HCT116 (cell line): ENCODE measurements around the gene ABCC2. TPM values are rescaled to one million over a fixed set of nuclear protein-coding genes. Genes with fewer than 3 reads are reported as not detected.
"Not testable (repeated sequence)": the region's sequence is repeated elsewhere in the genome, so short reads cannot be mapped to it uniquely, and the experiment has no call there.

Experiments
- ATAC-seq: fragments of 200-7000 bp; cut with Tn5 transposase; 2 replicates; pipeline ENCODE4 v1.9.1; 2020; ENCODE audit warnings: mild to moderate bottlenecking, moderate library complexity
- BruUV-seq: library from RNA; stranded (reverse); fragments of 400-500 nt; replicated peaks from 2 replicates; lab custom pipeline; 2021; lab: Mats Ljungman, UMichigan
- CTCF ChIA-PET: fragments of 300-600 bp; sonication (Branson Sonifier 250); formaldehyde crosslinking; loops from one replicate; lab custom pipeline; 2021; ENCODE audit warnings: antibody characterized with exemption; lab: Charles Lee
- POLR2A ChIA-PET: fragments of 300-600, 350-600 bp; sonication (Branson Sonifier 250); formaldehyde crosslinking; loops from one replicate; lab custom pipeline; 2021; ENCODE audit warnings: antibody characterized with exemption; lab: Charles Lee
- RAD21 ChIA-PET, 2 experiments: fragments of 300-600 bp; sonication (Branson Sonifier 250); formaldehyde crosslinking; loops; one replicate each; lab custom pipeline; 2023; ENCODE audit warnings: low total read pairs in 2 of 2; ENCODE audit not compliant: uncharacterized antibody in 2 of 2, unreplicated experiment in 2 of 2, low non-redundant PET in 1 of 2; lab: Charles Lee
- DNase-seq: peaks from one replicate; pipeline ENCODE4 v3.0.0-alpha.2; 2010; ENCODE audit warnings: low read depth, low spot score
- H2AFZ ChIP-seq: fragments of 200-600 bp; shearing (Covaris generic), sonication (generic); 2 replicates; pipeline ENCODE4 v1.6.1; 2017; ENCODE audit warnings: low read depth, mixed run types, mixed read lengths, antibody characterized with exemption, low read length; ENCODE audit not compliant: poor library complexity, severe bottlenecking
- H3K27ac ChIP-seq: 2 replicates; pipeline ENCODE4 v1.5.1; 2012; ENCODE audit warnings: low read depth, low read length
- H3K27me3 ChIP-seq: fragments of 200-600 bp; sonication (generic); 2 replicates; pipeline ENCODE4 v1.6.1; 2016; ENCODE audit warnings: mixed run types, low read length, mixed read lengths; ENCODE audit not compliant: insufficient read depth
- H3K36me3 ChIP-seq, 2 experiments: fragments of 200-500 bp in 1 of 2; fragments of 200-600 bp in 1 of 2; sonication (Bioruptor generic) in 1 of 2; sonication (generic) in 1 of 2; 2 replicates each; pipeline versions ENCODE4 v1.5.1 to v1.6.1; 2014 to 2016; ENCODE audit warnings: low read length in 2 of 2, inconsistent platforms in 1 of 2, mixed read lengths in 1 of 2, mixed run types in 1 of 2; ENCODE audit not compliant: insufficient read depth in 2 of 2, control insufficient read depth in 1 of 2
- H3K4me1 ChIP-seq, 2 experiments: fragments of 200-600 bp in 1 of 2; sonication (generic) in 1 of 2; 2 replicates each; pipeline versions ENCODE4 v1.5.1 to v1.6.1; 2012 to 2017; ENCODE audit warnings: low read length in 2 of 2, inconsistent platforms in 1 of 2, mild to moderate bottlenecking in 1 of 2, mixed read lengths in 1 of 2, mixed run types in 1 of 2, moderate library complexity in 1 of 2; ENCODE audit not compliant: insufficient read depth in 2 of 2, control insufficient read depth in 1 of 2
- H3K4me2 ChIP-seq: fragments of 200-600 bp; sonication (generic); 2 replicates; pipeline ENCODE4 v1.6.1; 2017; ENCODE audit warnings: mixed run types, low read length, mixed read lengths
- H3K4me3 ChIP-seq, 2 experiments: fragments of 200-600 bp in 1 of 2; sonication (generic) in 1 of 2; replicated peaks in 1 of 2; 2 replicates each; pipeline ENCODE4 v1.5.1; 2011 to 2016; ENCODE audit warnings: low read length in 2 of 2, control low read depth in 1 of 2, low read depth in 1 of 2, mild to moderate bottlenecking in 1 of 2, mixed read lengths in 1 of 2, mixed run types in 1 of 2
- H3K79me2 ChIP-seq: fragments of 200-600 bp; sonication (generic); 2 replicates; pipeline ENCODE4 v1.6.1; 2017; ENCODE audit warnings: mild to moderate bottlenecking, mixed run types, low read length, moderate library complexity, mixed read lengths; ENCODE audit not compliant: insufficient read depth
- H3K9ac ChIP-seq: fragments of 200-600 bp; sonication (generic); 2 replicates; pipeline ENCODE4 v1.6.1; 2016; ENCODE audit warnings: low read length, mixed read lengths
- H3K9me2 ChIP-seq: fragments of 200-600 bp; sonication (generic), shearing (Covaris generic); 2 replicates; pipeline ENCODE4 v1.6.1; 2017; ENCODE audit warnings: mixed run types, mild to moderate bottlenecking, moderate library complexity; ENCODE audit not compliant: insufficient read depth
- H3K9me3 ChIP-seq, 2 experiments: fragments of 200-500 bp in 1 of 2; fragments of 200-600 bp in 1 of 2; sonication (Bioruptor generic) in 1 of 2; sonication (generic) in 1 of 2; 2 replicates each; pipeline ENCODE4 v1.6.1; 2014 to 2017; ENCODE audit warnings: low read length in 2 of 2, mixed read lengths in 2 of 2, inconsistent platforms in 1 of 2, low read depth in 1 of 2, mild to moderate bottlenecking in 1 of 2, mixed run types in 1 of 2, moderate library complexity in 1 of 2; ENCODE audit not compliant: control insufficient read depth in 1 of 2, insufficient read depth in 1 of 2
- H4K20me1 ChIP-seq: fragments of 200-600 bp; sonication (generic), shearing (Covaris generic); 2 replicates; pipeline ENCODE4 v1.6.1; 2017; ENCODE audit warnings: mixed run types, mild to moderate bottlenecking, moderate library complexity; ENCODE audit not compliant: insufficient read depth
- CTCF ChIP-seq, 3 experiments: fragments of 200-600 bp in 1 of 3; sonication (generic) in 1 of 3; IDR thresholded peaks in 2 of 3; conservative IDR thresholded peaks in 1 of 3; 2 replicates each; pipeline ENCODE4 v1.5.1; 2012 to 2017; ENCODE audit warnings: low read depth in 2 of 3, low read length in 2 of 3, antibody characterized with exemption in 1 of 3, borderline replicate concordance in 1 of 3, control low read depth in 1 of 3, mild to moderate bottlenecking in 1 of 3, mixed read lengths in 1 of 3, mixed run types in 1 of 3, moderate library complexity in 1 of 3; ENCODE audit not compliant: insufficient read depth in 1 of 3
- EGR1 ChIP-seq: IDR thresholded peaks from 2 replicates; pipeline ENCODE4 v1.6.1; 2012; ENCODE audit warnings: low read depth
- ELF1 ChIP-seq: IDR thresholded peaks from 2 replicates; pipeline ENCODE4 v1.6.1; 2012; ENCODE audit warnings: low read depth, borderline replicate concordance
- EZH2 ChIP-seq: fragments of 200-600 bp; sonication (generic); IDR thresholded peaks from 2 replicates; pipeline ENCODE4 v1.6.1; 2017; ENCODE audit warnings: antibody characterized with exemption, mixed run types
- MAX ChIP-seq: IDR thresholded peaks from 2 replicates; pipeline ENCODE4 v1.6.1; 2012
- POLR2A ChIP-seq: IDR thresholded peaks from 2 replicates; pipeline ENCODE4 v1.7.0; 2011; ENCODE audit warnings: borderline replicate concordance; ENCODE audit not compliant: insufficient read depth, insufficient read length; ENCODE audit errors: extremely low read depth
- SIN3A ChIP-seq: IDR thresholded peaks from 2 replicates; pipeline ENCODE4 v1.6.1; 2012; ENCODE audit warnings: low read depth
- SP1 ChIP-seq: IDR thresholded peaks from 2 replicates; pipeline ENCODE4 v1.6.1; 2012; ENCODE audit warnings: low read depth
- SRF ChIP-seq: IDR thresholded peaks from 2 replicates; pipeline ENCODE4 v1.6.1; 2012; ENCODE audit warnings: low read depth
- intact Hi-C: fragments of 100-400 bp; cut with micrococcal nuclease; formaldehyde crosslinking; loops from 2 replicates; pipeline ENCODE4 v1.10.0; 2022
- total RNA-seq: library from RNA; stranded (reverse); gene quantifications from one replicate; pipeline ENCODE4 v1.2.1, GENCODE V29; 2021; ENCODE audit not compliant: unreplicated experiment

The ABCC2 gene
- total RNA-seq, 1 experiment from 2014 or later: 88.2 TPM

- no peak overlapping the region for H2AFZ ChIP-seq
- no peak for ATAC-seq
- BruUV-seq: TSS peak; percentile 12
- ChIA-PET CTCF (interaction anchor here (1.0 kb wide), 1 partner anchor 9 kb away, joined by 3 read pairs; no protein-coding TSS in a partner anchor), RAD21 (no interaction called here), POLR2A (no interaction called here)
- no peaks in the 10 kb centered on the region for H3K9me2 ChIP-seq
- H4K20me1 ChIP-seq: no peaks in the 10 kb centered on the region
- H3K4me3 ChIP-seq: no peak overlapping the region
- TF ChIP-seq POLR2A (no peak), SIN3A (no peak), MAX (no peak), SRF (no peak), ELF1 (no peak), CTCF (IDR thresholded peaks at IDR 0.05 in 2 of 3, conservative IDR thresholded peaks at IDR 0.05 in 1 of 3; ENCODE audit: borderline replicate concordance in 1 of 3, insufficient read depth in 1 of 3, low read depth in 2 of 3, low read length in 2 of 3) (no peak), SP1 (no peak), EGR1 (no peak), EZH2 (no peak)
- no peak overlapping the region for H3K27ac ChIP-seq
- H3K9me3 ChIP-seq: no peaks in the 10 kb centered on the region
- intact Hi-C loops: no loop called here
- no peak for DNase-seq
- H3K9ac ChIP-seq: no peak overlapping the region
- H3K36me3 ChIP-seq: peaks cover 13 to 55% of the 10 kb centered on the region in 2 experiments; a peak in 3 of 4 replicates
- H3K27me3 ChIP-seq: no peaks in the 10 kb centered on the region
- H3K4me2 ChIP-seq: no peak overlapping the region
- H3K4me1 ChIP-seq: peaks cover 0 to 9% of the 10 kb centered on the region in 2 experiments; a peak in 2 of 4 replicates
- no peaks in the 10 kb centered on the region for H3K79me2 ChIP-seq
Observed at GRCh38 chr10:99836711-99837110, 54.3 kb downstream of the ABCC2 start.

GRCh38 chr10:99840859-99841258 lies 58.4 kb downstream of the ABCC2 start:
- BruUV-seq, POLR2A ChIA-PET, H3K4me3 ChIP-seq, DNase-seq, H2AFZ ChIP-seq, ATAC-seq, H3K27me3 ChIP-seq, CTCF ChIA-PET, H3K9ac ChIP-seq, H3K9me3 ChIP-seq, H3K4me2 ChIP-seq, H3K4me1 ChIP-seq, RAD21 ChIA-PET, H3K27ac ChIP-seq, H3K79me2 ChIP-seq, H4K20me1 ChIP-seq, H3K9me2 ChIP-seq: not testable (repeated sequence)
- intact Hi-C loops: loop anchor here (10.0 kb wide), 1 partner anchor 594 kb away; no protein-coding TSS in a partner anchor
- peaks cover 14 to 39% of the 10 kb centered on the region in 2 experiments; a peak in 3 of 4 replicates for H3K36me3 ChIP-seq
